ENCODE data around the gene SSX2IP. TPM values are rescaled to one million over a fixed set of nuclear protein-coding genes. Genes with fewer than 3 reads are reported as not detected.

The SSX2IP gene
- total and polyA plus RNA-seq, 2 donors from 2014 or later, result 12.1 to 18.2 TPM

DNA sequence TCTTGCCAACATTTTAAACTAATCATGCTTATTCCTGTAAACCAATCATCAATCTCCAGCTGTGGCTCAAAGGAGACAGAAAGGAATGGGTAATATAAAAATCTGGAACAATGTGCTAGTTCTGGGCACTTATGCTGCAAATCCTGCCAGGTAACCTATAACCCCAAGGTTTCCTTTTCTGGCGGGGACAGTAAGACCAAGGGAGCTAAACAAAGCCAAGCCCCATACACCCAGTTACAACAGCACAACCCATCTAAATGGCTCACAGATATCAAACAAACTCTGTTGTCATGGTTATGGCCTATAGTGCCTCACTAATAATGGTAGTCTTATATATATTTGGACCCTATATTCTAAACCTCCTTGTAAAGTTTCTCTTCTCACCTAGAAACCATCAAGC is 79.2 kb downstream of the SSX2IP start:
- Histone ChIP-seq H3K9me3 (ENCODE audit: control insufficient read depth in 2 of 3, insufficient read depth in 1 of 3, low read length in 3 of 3) (peaks cover 0 to 2% (median 0%) of the 10 kb centered on the region in 3 donors), H3K27me3 (ENCODE audit: control insufficient read depth, insufficient read depth, low read length) (no peaks in the 10 kb centered on the region), H3K27ac (ENCODE audit: low read depth in 2 of 2, low read length in 2 of 2) (no peak overlapping the region), H3K4me3 (ENCODE audit: low read length in 3 of 3) (no peak overlapping the region), H3K4me1 (ENCODE audit: control insufficient read depth in 2 of 3, insufficient read depth in 2 of 3, low read depth in 1 of 3, low read length in 3 of 3) (no peaks in the 10 kb centered on the region), H3K9ac (ENCODE audit: low read length in 3 of 3) (no peak overlapping the region), H3K36me3 (ENCODE audit: control insufficient read depth in 2 of 3, insufficient read depth in 3 of 3, low read length in 3 of 3) (no peaks in the 10 kb centered on the region)
- DNase-seq, result no peak
- intact Hi-C loops (cut with DNase I), result no loop called here
- TF ChIP-seq, protein P1, sequence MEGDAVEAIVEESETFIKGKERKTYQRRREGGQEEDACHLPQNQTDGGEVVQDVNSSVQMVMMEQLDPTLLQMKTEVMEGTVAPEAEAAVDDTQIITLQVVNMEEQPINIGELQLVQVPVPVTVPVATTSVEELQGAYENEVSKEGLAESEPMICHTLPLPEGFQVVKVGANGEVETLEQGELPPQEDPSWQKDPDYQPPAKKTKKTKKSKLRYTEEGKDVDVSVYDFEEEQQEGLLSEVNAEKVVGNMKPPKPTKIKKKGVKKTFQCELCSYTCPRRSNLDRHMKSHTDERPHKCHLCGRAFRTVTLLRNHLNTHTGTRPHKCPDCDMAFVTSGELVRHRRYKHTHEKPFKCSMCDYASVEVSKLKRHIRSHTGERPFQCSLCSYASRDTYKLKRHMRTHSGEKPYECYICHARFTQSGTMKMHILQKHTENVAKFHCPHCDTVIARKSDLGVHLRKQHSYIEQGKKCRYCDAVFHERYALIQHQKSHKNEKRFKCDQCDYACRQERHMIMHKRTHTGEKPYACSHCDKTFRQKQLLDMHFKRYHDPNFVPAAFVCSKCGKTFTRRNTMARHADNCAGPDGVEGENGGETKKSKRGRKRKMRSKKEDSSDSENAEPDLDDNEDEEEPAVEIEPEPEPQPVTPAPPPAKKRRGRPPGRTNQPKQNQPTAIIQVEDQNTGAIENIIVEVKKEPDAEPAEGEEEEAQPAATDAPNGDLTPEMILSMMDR (IDR thresholded peaks at IDR 0.05; ENCODE audit: borderline replicate concordance, extremely low read depth, insufficient read depth), result no peak
- FAIRE-seq, result no peak

GRCh38 chr1:84606977-84607376 is 83.3 kb downstream of the SSX2IP start:
- intact Hi-C loops (cut with DNase I), result no loop called here
- H3K4me3 ChIP-seq (ENCODE audit: low read length in 3 of 3), result no peak overlapping the region
- no peak overlapping the region for H3K9ac ChIP-seq (ENCODE audit: low read length in 3 of 3)
- no peak overlapping the region for H3K27ac ChIP-seq (ENCODE audit: low read depth in 2 of 2, low read length in 2 of 2)
- TF ChIP-seq, protein P1 (IDR thresholded peaks at IDR 0.05; ENCODE audit: borderline replicate concordance, extremely low read depth, insufficient read depth), result no peak
- H3K4me1 ChIP-seq (ENCODE audit: control insufficient read depth in 2 of 3, insufficient read depth in 2 of 3, low read depth in 1 of 3, low read length in 3 of 3), result no peaks in the 10 kb centered on the region
- no peaks in the 10 kb centered on the region for H3K27me3 ChIP-seq (ENCODE audit: control insufficient read depth, insufficient read depth, low read length)
- FAIRE-seq (no peak), DNase-seq (no peak)
- H3K9me3 ChIP-seq (ENCODE audit: control insufficient read depth in 2 of 3, insufficient read depth in 1 of 3, low read length in 3 of 3), result peaks cover 0 to 14% (median 6%) of the 10 kb centered on the region in 3 donors
- H3K36me3 ChIP-seq (ENCODE audit: control insufficient read depth in 2 of 3, insufficient read depth in 3 of 3, low read length in 3 of 3), result no peaks in the 10 kb centered on the region

- no peak overlapping the region for H3K4me3 ChIP-seq (ENCODE audit: low read length in 3 of 3)
Observed at GRCh38 chr1:84605157-84605556, 85.1 kb downstream of the SSX2IP start.

More at GRCh38 chr1:84605157-84605556, 85.1 kb downstream of the SSX2IP start:
- TF ChIP-seq, protein P1 (IDR thresholded peaks at IDR 0.05; ENCODE audit: borderline replicate concordance, extremely low read depth, insufficient read depth), result no peak
- Histone ChIP-seq H3K27me3 (ENCODE audit: control insufficient read depth, insufficient read depth, low read length) (no peaks in the 10 kb centered on the region), H3K9ac (ENCODE audit: low read length in 3 of 3) (no peak overlapping the region), H3K4me1 (ENCODE audit: control insufficient read depth in 2 of 3, insufficient read depth in 2 of 3, low read depth in 1 of 3, low read length in 3 of 3) (no peaks in the 10 kb centered on the region), H3K9me3 (ENCODE audit: control insufficient read depth in 2 of 3, insufficient read depth in 1 of 3, low read length in 3 of 3) (peaks cover 0 to 14% (median 6%) of the 10 kb centered on the region in 3 donors), H3K27ac (ENCODE audit: low read depth in 2 of 2, low read length in 2 of 2) (no peak overlapping the region), H3K36me3 (ENCODE audit: control insufficient read depth in 2 of 3, insufficient read depth in 3 of 3, low read length in 3 of 3) (no peaks in the 10 kb centered on the region)
- FAIRE-seq (no peak), DNase-seq (no peak)
- intact Hi-C loops (cut with DNase I), result no loop called here
